ENCODE data around the gene CANT1. TPM values are rescaled to one million over a fixed set of nuclear protein-coding genes. Genes with fewer than 3 reads are reported as not detected.
A peak's percentile ranks its signal among the peaks of the same experiment; 100 is the strongest.

Gene CANT1
- total and polyA plus RNA-seq, 2 of the 13 experiments (the other 11 are each of a cell fraction or from before 2014, with no cell fraction given): 34.1 to 42.1 TPM

DNA sequence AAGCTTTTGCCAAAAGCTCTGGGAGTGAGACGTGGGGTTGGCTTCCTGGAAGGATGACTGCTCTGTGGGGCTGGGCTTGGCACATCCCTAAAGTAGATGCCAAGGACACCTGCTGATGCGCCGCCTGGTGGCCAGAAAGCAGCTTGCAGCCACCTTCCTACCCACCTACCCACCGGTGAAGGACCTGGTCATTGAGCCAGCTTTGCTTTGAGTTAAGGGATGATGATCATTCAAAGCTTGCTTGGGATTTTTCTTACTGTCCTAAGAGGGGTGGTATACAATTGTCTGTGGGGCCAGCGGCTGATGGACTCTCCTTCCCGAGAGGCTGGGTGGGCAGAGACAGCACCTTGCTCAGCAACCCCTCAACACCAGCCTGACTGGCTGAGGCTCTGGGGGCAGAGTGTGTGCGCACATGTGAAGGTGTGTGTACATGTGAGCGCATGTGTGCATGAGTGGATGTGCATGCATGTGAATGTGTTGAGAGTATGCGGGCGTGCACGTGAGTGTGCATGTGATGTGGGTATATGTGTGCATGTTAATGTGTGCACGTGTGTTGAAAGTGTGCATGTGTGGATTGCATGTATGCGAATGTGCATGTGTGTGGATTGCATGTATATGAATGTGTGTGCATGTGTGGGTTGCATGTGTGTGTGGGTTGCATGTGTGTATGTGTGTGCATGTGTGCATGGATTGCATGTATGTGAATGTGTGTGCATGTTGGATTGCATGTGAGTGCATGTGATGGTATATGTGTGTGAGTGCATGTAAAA, 33.0 kb upstream of the CANT1 start (continued):
- peak; percentile 45; the same call in 1 of the 2 replicates for TF ChIP-seq ZBTB26 (CRISPR knock-in tag; IDR thresholded peaks at IDR 0.05; ENCODE audit: borderline replicate concordance)
- peak; percentile 58; the same call in 1 of the 2 replicates for TF ChIP-seq ZFP91 (CRISPR knock-in tag; IDR thresholded peaks at IDR 0.05; ENCODE audit: borderline replicate concordance)
- no peak for TF ChIP-seq ZNF790 (CRISPR knock-in tag; IDR thresholded peaks at IDR 0.05; ENCODE audit: borderline replicate concordance)
- no peak for TF ChIP-seq ZNF724P (CRISPR knock-in tag; IDR thresholded peaks at IDR 0.05; ENCODE audit: borderline replicate concordance)
- no peak for TF ChIP-seq PRPF4 (IDR thresholded peaks at IDR 0.05; ENCODE audit: low read depth, low read length, poor library complexity, severe bottlenecking)
- no peak for TF ChIP-seq ZUFSP (CRISPR knock-in tag; IDR thresholded peaks at IDR 0.05; ENCODE audit: borderline replicate concordance)
- TF ChIP-seq ZNF768 (CRISPR knock-in tag; IDR thresholded peaks at IDR 0.05): 0 out of 2 replicates have a peak, but pooled peaks have one; percentile 32
- TF ChIP-seq PCBP2 (optimal IDR thresholded peaks at IDR 0.05; ENCODE audit: low read depth, low read length, poor library complexity, severe bottlenecking): no peak
- TF ChIP-seq KAT8 (CRISPR knock-in tag; IDR thresholded peaks at IDR 0.05): no peak
- no peak for TF ChIP-seq PAX8 (CRISPR knock-in tag; IDR thresholded peaks at IDR 0.05; ENCODE audit: borderline replicate concordance)
- TF ChIP-seq ATF7-NPFF (CRISPR knock-in tag; IDR thresholded peaks at IDR 0.05; ENCODE audit: low read depth): no peak
- TF ChIP-seq TEAD3 (CRISPR knock-in tag; optimal IDR thresholded peaks at IDR 0.05; ENCODE audit: borderline replicate concordance): peak; percentile 56
- no peak for TF ChIP-seq E2F5 (CRISPR knock-in tag; conservative IDR thresholded peaks at IDR 0.05)
- TF ChIP-seq NFKBIZ (CRISPR knock-in tag; IDR thresholded peaks at IDR 0.05): no peak
- no peak for TF ChIP-seq GATAD2A (CRISPR knock-in tag; IDR thresholded peaks at IDR 0.05)
- no peak for TF ChIP-seq ZKSCAN5 (CRISPR knock-in tag; IDR thresholded peaks at IDR 0.05)
- no peak for TF ChIP-seq PREB (CRISPR knock-in tag; IDR thresholded peaks at IDR 0.05)
- TF ChIP-seq, protein P1, sequence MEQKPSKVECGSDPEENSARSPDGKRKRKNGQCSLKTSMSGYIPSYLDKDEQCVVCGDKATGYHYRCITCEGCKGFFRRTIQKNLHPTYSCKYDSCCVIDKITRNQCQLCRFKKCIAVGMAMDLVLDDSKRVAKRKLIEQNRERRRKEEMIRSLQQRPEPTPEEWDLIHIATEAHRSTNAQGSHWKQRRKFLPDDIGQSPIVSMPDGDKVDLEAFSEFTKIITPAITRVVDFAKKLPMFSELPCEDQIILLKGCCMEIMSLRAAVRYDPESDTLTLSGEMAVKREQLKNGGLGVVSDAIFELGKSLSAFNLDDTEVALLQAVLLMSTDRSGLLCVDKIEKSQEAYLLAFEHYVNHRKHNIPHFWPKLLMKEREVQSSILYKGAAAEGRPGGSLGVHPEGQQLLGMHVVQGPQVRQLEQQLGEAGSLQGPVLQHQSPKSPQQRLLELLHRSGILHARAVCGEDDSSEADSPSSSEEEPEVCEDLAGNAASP (CRISPR knock-in tag; IDR thresholded peaks at IDR 0.05; ENCODE audit: borderline replicate concordance): peak; percentile 28; the same call in 1 of the 2 replicates
- TF ChIP-seq TFDP1 (CRISPR knock-in tag; IDR thresholded peaks at IDR 0.05; ENCODE audit: borderline replicate concordance): no peak
